ENCODE measurements around the gene TRIM7. TPM values are rescaled to one million over a fixed set of nuclear protein-coding genes. Genes with fewer than 3 reads are reported as not detected.

Gene TRIM7
- total RNA-seq, 1 experiment from 2014 or later = 28.1 TPM

- no peaks in the 10 kb centered on the region for H3K27me3 ChIP-seq (ENCODE audit: low read length)
- no peaks in the 10 kb centered on the region for H3K9me2 ChIP-seq (replicated peaks; ENCODE audit: low read length)
- no peaks in the 10 kb centered on the region for H3K9me3 ChIP-seq (ENCODE audit: low read length)
- H3F3A ChIP-seq (ENCODE audit: low read length, unreplicated experiment) = peaks cover 19% of the 10 kb centered on the region
- no peak overlapping the region for H3K4me3 ChIP-seq (ENCODE audit: low read length)
- H3K9ac ChIP-seq (ENCODE audit: low read length) = no peak overlapping the region
- H2AFZ ChIP-seq (ENCODE audit: low read length) = no peak overlapping the region
- no peaks in the 10 kb centered on the region for H3K4me1 ChIP-seq (ENCODE audit: insufficient read depth, low read length)
- BruUV-seq (replicated peaks) = TSS peak; percentile 1
- DNase-seq = no peak
- peaks cover 50% of the 10 kb centered on the region for H3K36me3 ChIP-seq (ENCODE audit: low read depth, low read length)
- H3K79me2 ChIP-seq (ENCODE audit: low read length) = peaks cover 12% of the 10 kb centered on the region
- peak; percentile 19 for ATAC-seq
- intact Hi-C loops (cut with micrococcal nuclease) = no loop called here
- no peak overlapping the region for H3K4me2 ChIP-seq (ENCODE audit: low read length)
- H3K27ac ChIP-seq (ENCODE audit: low read length) = no peak overlapping the region
- TF ChIP-seq EZH2 (IDR thresholded peaks at IDR 0.05; ENCODE audit: low read length, unreplicated experiment) = no peak
- TF ChIP-seq, protein P1, sequence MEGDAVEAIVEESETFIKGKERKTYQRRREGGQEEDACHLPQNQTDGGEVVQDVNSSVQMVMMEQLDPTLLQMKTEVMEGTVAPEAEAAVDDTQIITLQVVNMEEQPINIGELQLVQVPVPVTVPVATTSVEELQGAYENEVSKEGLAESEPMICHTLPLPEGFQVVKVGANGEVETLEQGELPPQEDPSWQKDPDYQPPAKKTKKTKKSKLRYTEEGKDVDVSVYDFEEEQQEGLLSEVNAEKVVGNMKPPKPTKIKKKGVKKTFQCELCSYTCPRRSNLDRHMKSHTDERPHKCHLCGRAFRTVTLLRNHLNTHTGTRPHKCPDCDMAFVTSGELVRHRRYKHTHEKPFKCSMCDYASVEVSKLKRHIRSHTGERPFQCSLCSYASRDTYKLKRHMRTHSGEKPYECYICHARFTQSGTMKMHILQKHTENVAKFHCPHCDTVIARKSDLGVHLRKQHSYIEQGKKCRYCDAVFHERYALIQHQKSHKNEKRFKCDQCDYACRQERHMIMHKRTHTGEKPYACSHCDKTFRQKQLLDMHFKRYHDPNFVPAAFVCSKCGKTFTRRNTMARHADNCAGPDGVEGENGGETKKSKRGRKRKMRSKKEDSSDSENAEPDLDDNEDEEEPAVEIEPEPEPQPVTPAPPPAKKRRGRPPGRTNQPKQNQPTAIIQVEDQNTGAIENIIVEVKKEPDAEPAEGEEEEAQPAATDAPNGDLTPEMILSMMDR (conservative IDR thresholded peaks at IDR 0.05; ENCODE audit: low read depth, low read length) = no peak
- no peak for TF ChIP-seq EZH2phosphoT487 (IDR thresholded peaks at IDR 0.05; ENCODE audit: borderline replicate concordance, low read length)
- H4K20me1 ChIP-seq (ENCODE audit: low read length) = peaks cover 39% of the 10 kb centered on the region
- ChIA-PET POLR2A (ENCODE audit: unreplicated experiment) (interaction anchor here (0.8 kb wide), 1 partner anchor 11 kb away, joined by 4 read pairs; the partner anchor contains the start of gene TRIM41), CTCF (no interaction called here)
Measured at GRCh38 chr5:181234455-181235306, 29.7 kb upstream of the TRIM7 start.

DNA sequence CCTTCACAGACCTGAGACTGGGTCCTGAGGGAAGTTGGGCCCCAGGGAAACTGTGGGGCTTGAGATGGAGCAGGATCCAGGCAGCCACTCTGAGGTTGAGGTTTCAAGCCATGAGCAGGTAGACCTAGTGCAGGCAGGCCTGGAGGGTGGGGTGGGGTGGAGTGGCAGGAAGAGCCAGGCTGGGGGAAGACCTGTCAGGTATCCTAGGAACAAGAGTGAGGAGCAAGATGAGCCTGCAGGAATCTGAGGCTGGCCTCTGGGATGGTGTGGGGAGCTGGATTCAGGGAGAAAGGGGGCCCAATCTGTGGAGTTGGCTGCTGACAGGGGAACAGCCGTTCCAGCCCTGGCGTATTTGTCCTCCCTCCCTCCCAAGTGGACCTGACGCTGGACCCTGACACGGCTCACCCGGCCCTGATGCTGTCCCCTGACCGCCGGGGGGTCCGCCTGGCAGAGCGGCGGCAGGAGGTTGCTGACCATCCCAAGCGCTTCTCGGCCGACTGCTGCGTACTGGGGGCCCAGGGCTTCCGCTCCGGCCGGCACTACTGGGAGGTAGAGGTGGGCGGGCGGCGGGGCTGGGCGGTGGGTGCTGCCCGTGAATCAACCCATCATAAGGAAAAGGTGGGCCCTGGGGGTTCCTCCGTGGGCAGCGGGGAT lies 28.9 kb upstream of the TRIM7 start:
- no TSS peak for BruUV-seq (replicated peaks)
- no peak overlapping the region for H3K9ac ChIP-seq (ENCODE audit: low read length)
- H2AFZ ChIP-seq (ENCODE audit: low read length) = no peak overlapping the region
- ChIA-PET CTCF (no interaction called here), POLR2A (ENCODE audit: unreplicated experiment) (no interaction called here)
- TF ChIP-seq EZH2phosphoT487 (IDR thresholded peaks at IDR 0.05; ENCODE audit: borderline replicate concordance, low read length) (no peak), EZH2 (IDR thresholded peaks at IDR 0.05; ENCODE audit: low read length, unreplicated experiment) (no peak)
- TF ChIP-seq, protein P1 (conservative IDR thresholded peaks at IDR 0.05; ENCODE audit: low read depth, low read length) = no peak
- H4K20me1 ChIP-seq (ENCODE audit: low read length) = peaks cover 32% of the 10 kb centered on the region
- peaks cover 4% of the 10 kb centered on the region for H3K79me2 ChIP-seq (ENCODE audit: low read length)
- H3K27ac ChIP-seq (ENCODE audit: low read length) = no peak overlapping the region
- no peaks in the 10 kb centered on the region for H3K9me3 ChIP-seq (ENCODE audit: low read length)
- intact Hi-C loops (cut with micrococcal nuclease) = no loop called here
- DNase-seq (no peak), ATAC-seq (peak; percentile 21)
- H3K27me3 ChIP-seq (ENCODE audit: low read length) = no peaks in the 10 kb centered on the region
- peaks cover 14% of the 10 kb centered on the region for H3F3A ChIP-seq (ENCODE audit: low read length, unreplicated experiment)
- no peak overlapping the region for H3K4me3 ChIP-seq (ENCODE audit: low read length)
- no peak overlapping the region for H3K4me2 ChIP-seq (ENCODE audit: low read length)
- no peaks in the 10 kb centered on the region for H3K4me1 ChIP-seq (ENCODE audit: insufficient read depth, low read length)
- H3K36me3 ChIP-seq (ENCODE audit: low read depth, low read length) = peaks cover 42% of the 10 kb centered on the region
- H3K9me2 ChIP-seq (replicated peaks; ENCODE audit: low read length) = no peaks in the 10 kb centered on the region
